NCI-H146 treated with DMSO at 0.1 percent for 48 hours (cell line): ENCODE measurements around the gene ZNF714.

Experiments used
- DNase-seq: peaks from one replicate; lab custom pipeline; 2025; ENCODE audit not compliant: unreplicated experiment; lab: John Stamatoyannopoulos, UW

ZNF714 gene

DNA sequence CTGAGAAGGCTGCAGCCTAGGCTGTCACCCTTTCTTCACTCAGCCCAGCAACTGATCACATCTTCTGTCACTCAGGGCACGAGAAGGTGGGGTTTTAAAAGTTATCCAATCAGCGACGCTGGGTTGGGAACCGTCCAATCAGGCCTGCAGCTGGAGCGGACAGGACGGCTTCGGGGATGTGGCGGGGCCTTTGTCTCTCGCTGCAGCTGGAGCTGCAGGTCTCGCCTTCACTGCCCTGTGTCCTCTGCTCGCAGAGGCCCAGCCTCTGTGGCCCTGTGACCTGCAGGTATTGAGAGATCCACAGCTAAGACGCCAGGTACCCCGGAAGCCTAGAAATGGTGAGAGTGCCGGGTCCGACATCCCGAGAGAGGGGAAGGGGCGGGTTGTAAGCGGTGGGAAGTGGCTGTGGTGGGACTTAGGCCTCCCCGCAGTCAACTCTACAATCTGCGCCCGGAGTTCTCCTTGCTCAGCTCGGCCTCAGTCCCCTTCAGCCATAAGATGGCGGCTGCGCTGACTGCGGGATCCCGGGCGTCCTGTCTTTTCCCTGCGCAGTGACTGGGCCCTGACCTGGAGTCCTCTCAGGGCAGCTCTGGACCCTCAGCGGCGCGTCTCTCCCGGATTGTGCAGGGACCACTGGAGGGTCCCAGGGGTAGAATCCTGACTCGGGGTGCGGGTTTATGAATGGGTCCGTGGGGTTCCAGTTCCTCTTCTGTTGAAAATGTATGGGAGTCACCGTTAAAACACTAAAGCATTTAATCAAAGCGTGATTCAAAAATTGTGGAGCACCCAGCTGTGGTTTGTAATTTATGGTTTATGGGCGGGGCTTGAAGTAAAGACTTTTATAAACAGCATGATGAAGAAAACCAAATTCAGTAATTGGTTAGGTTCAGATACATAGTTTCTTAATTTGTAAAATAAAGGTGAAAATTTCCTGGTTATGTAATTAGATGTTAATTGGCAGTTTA lies at the start of gene ZNF714:
TSS of gene ZNF714 (plus strand) at position 193 of the 965 bp plus-strand sequence. CDS start 16,066 bp downstream, outside the sequence.
- DNase-seq, result peak; percentile 97

DNA sequence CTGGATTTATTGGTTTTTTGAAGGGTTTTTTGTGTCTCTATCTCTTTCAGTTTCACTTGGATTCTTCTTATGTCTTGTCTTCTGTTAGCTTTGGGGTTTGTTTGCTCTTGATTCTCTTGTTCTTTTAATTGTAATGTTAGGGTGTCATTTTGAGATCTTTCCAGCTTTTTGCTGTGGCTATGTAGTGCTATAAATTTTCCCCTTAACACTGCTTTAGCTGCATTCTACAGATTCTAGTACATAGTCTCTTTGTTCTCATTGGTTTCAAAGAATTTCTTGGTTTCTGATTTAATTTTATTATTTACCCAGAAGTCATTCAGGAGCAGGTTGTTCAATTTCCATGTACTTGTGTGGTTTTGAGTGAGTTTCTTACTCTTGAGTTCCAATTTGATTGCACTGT lies 37.0 kb upstream of the ZNF714 start:
- DNase-seq, result no peak

DNA sequence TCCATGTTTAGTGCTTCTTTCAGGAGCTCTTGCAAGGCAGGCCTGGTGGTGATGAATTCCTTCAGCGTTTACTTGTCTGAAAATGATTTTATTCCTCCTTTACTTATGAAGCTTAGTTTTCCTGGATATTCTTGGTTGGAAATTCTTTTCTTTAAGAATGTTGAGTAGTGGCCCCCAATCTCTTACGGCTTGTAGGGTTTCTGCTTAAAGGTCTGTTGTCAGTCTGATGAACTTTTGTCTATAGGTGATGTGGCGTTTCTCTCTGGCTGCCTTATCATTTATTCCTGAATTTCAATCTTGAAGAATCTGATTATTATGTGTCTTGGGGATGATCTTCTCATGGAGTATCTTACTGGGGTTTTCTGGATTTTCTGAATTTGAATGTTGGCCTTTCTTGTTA lies 35.5 kb upstream of the ZNF714 start:
- DNase-seq, result no peak

DNA sequence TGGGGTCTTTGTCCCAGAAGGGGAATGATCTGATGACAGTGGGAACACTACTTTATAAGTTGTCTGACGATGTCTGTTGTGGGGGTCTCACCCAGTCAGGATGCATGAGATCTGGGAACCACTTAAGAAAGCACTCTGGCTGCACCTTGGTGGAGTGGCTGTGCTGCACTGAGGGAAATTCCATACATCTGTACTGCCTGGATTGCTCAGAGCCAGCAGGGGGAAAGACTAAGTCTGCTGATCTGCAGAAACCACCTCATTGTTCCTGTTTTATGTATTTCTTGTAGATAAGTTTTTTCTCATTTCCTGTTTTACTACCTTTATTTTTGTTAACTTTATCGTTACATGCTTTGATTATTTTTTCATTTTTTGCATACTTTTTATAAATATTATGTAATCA lies 34.3 kb upstream of the ZNF714 start:
- DNase-seq, result no peak

DNA sequence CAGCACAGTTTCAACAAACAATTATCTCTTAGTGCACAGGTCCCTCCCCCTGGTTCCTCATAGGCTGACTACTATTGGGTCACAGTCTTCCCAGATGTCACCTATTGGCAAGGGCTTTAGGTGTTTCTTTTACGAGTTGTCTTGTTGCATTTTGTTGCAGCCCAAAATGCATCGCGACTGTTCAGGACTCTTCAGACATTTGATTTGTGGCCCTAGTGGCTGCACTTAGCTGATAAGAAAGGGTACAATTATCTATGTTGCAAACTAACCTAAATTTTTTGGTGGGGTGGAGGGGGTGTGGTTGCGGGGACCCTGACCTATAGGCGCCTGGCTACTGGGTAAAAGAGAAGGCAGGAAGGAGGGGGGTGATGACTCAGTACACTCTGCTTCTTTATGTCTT lies 29.1 kb upstream of the ZNF714 start:
- no peak for DNase-seq

DNA sequence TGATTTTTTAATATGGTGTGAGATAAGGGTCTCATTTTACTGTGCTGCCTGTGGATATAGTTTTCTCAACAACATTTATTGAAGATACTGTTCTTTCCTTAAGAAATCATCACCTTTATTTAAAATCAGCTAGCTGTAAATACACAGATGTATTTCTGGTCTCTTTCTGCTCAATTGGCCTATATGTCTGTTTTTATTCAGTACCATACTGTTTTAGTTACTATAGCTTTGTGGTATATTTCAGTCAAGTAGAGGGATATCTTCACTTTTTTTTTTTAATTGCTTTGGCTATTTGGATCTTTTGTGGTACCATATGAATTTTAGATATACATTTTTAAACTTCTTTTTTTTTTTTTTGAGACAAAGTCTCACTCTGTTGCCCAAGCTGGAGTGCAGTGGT lies 16.7 kb upstream of the ZNF714 start:
- DNase-seq, result no peak

DNA sequence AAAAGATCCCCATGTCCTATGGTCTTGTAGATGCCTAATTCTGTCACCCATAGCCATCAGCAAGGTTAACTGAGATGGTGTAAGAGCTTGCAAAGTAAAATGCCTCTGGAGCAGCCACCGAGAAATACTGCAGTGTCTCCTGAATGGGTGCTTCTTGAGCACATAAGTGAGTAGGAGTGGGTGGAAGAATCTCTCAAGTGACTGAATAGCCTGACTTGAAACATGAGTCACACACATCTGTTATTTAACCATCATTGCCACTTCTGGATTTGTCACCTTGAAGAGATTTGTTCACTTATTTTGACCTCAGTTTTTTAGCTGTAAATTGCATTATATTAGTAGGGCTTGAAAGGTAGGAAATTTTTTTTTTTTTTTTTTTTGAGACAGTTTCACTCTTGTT lies 2.3 kb downstream of the ZNF714 start:
- DNase-seq, result no peak

GRCh38 chr19:21087871-21088270 lies 5.9 kb downstream of the ZNF714 start:
- DNase-seq, result no peak

GRCh38 chr19:21092109-21092508 lies 10.1 kb downstream of the ZNF714 start:
- no peak for DNase-seq

- no peak for DNase-seq
Measured at GRCh38 chr19:21094347-21095025, 12.5 kb downstream of the ZNF714 start.

GRCh38 chr19:21098291-21098690 lies 16.3 kb downstream of the ZNF714 start:
- no peak for DNase-seq

DNA sequence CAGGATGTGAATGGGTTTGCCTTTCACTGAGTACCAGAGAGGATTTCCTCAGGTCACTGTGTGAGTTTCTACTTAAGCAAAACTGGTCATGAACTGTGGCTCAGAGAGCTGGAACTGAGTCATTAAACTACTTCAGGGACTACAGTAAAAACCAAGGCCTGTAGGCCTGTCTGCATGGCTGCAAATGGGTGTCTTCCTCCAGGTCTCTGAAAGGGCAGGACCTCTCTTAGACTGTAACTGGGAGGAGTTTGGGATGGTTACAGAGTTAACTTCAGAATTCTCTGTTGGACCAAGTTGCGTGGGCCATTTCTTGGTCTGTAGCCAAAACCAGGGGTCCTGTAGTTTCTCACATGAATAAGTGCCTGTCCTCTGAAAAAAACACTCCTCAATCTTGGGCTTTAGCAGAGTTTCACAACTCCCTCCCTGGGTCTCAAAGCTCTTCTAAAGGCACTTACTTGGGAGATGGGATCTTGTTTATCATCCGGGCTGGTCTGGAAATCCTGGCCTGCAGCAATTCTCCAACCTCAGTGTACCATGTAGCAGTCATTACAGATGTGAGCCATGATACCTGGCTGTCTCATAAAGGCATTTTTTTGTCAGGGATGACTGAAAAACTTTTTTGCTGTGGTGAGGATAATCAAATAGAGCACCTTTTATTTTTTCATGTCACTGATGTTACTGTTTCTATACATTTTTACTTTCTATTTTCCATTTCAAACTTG lies 19.7 kb downstream of the ZNF714 start:
- no peak for DNase-seq

GRCh38 chr19:21109116-21109515 lies 27.1 kb downstream of the ZNF714 start:
- no peak for DNase-seq

DNA sequence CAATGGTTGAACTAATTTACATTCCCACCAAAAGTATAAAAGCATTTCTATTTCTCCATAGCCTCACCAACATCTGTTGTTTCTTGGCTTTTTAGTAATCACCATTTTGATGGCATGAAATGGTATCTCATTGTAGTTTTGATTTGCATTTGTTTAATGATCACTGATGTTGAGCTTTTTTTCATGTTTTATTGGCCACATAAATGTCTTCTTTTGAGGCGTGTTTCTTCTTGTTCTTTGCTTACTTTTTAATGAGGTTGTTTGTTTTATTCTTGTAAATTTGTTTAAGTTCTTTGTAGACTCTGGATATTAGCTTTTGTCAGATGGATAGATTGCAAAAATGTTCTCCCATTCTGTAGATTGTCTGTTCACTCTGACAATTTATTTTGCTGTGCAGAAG lies 28.2 kb downstream of the ZNF714 start:
- no peak for DNase-seq

- no peak for DNase-seq
Measured at GRCh38 chr19:21115430-21115829, 33.4 kb downstream of the ZNF714 start.

- DNase-seq, result no peak
Measured at GRCh38 chr19:21117041-21117907, 35.3 kb downstream of the ZNF714 start.

DNA sequence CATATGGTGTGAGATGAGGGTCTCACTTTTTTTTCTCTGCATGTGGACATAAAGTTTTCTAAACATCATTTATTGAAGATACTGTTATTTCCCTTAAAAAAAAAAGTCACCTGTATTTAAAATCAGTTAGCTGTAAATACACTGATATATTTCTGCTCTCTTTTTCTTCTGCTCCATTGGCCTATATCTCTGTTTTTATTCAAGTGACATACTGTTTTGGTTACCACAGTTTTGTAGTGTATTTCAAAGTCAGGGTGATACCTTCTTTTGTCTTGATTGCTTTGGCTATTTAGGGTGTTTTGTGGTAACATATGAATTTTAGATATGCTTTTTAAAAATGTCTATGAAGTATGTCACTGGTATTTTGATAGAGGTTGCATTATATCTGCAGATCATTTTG lies 44.1 kb downstream of the ZNF714 start:
- no peak for DNase-seq

- DNase-seq, result no peak
Measured at GRCh38 chr19:21127001-21127400, 45.0 kb downstream of the ZNF714 start.

- DNase-seq, result no peak
Measured at GRCh38 chr19:21127898-21128297, 45.9 kb downstream of the ZNF714 start.

DNA sequence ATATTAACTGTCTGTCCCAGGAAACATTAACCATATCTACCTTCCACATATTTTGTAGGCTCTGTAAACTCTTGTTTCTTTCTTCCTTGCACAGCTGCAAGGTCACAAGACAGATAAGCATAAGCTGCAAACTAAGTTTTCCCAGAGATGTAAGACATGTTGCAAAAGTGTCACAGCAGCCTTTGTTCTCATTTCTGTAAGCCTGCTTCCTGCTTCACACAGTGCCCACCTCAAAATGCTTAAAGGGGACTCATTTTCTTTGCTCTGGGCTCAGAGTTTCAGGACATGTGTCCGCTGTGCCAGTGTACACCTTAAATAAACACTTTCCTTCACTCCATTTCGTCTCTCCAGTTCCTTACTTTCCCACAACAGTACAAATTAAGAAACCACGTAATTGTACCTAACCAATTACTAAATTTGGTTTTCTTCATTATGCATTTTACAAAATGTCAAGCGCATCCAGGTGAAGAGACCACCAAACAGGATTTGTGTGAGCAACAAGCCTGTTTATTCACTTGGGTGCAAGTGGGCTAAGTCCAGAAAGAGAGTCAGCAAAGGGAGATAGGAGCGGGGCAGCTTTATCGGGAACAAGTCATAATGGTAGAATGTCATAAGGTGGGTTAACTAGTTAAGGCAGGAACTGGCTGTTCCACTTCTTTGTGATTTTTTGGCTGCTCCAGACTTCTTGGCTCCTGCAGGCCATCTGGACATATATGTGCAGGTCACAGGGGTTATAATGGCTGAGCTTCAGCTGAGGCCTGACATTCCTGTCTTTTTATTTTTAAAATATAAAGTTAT lies 47.1 kb downstream of the ZNF714 start:
- no peak for DNase-seq
